PC-3 (cell line): ENCODE data around the gene BCKDHB.

Source experiments
- EZH2 ChIP-seq: fragments of 300-600 bp; sonication (generic); IDR thresholded peaks from one replicate; pipeline ENCODE4 v1.6.1; 2017; ENCODE audit warnings: antibody characterized with exemption, mild to moderate bottlenecking, low read length; ENCODE audit not compliant: unreplicated experiment
- TF ChIP-seq, protein P1 (sequence below): fragments of 300-600 bp; sonication (generic); conservative IDR thresholded peaks from 2 replicates; pipeline ENCODE4 v1.5.1; 2017; ENCODE audit warnings: antibody characterized with exemption, low read depth, mild to moderate bottlenecking, low read length

GRCh38 chr6:80316686-80317231 lies 210.3 kb downstream of the BCKDHB start:
- no peak for TF ChIP-seq EZH2
- TF ChIP-seq, protein P1, sequence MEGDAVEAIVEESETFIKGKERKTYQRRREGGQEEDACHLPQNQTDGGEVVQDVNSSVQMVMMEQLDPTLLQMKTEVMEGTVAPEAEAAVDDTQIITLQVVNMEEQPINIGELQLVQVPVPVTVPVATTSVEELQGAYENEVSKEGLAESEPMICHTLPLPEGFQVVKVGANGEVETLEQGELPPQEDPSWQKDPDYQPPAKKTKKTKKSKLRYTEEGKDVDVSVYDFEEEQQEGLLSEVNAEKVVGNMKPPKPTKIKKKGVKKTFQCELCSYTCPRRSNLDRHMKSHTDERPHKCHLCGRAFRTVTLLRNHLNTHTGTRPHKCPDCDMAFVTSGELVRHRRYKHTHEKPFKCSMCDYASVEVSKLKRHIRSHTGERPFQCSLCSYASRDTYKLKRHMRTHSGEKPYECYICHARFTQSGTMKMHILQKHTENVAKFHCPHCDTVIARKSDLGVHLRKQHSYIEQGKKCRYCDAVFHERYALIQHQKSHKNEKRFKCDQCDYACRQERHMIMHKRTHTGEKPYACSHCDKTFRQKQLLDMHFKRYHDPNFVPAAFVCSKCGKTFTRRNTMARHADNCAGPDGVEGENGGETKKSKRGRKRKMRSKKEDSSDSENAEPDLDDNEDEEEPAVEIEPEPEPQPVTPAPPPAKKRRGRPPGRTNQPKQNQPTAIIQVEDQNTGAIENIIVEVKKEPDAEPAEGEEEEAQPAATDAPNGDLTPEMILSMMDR, result peak; percentile 22; the same call in 1 of the 2 replicates
